ENCODE measurements around the gene CYP17A1. TPM values are rescaled to one million over a fixed set of nuclear protein-coding genes. Genes with fewer than 3 reads are reported as not detected.

The CYP17A1 gene
- total RNA-seq (2022; extraction: Qiagen RNA extraction): not detected in 5 replicates

GRCh38 chr10:102837230-102837721 lies at the start of gene CYP17A1:
Gene CYP17A1 (minus strand): TSS chr10:102837413. CDS start chr10:102837361, 52 bp downstream.

GRCh38 chr10:102869258-102870198 lies 32.3 kb upstream of the CYP17A1 start, which contains the start of gene AS3MT:
Gene AS3MT (plus strand): TSS chr10:102869470. CDS start chr10:102869593, 123 bp downstream.

Other genes with a start within 250 kb of the CYP17A1 start
- 38.1 to 50.4 TPM (median 47.9 TPM) in 5 replicates for gene TRIM8, start 192.9 kb downstream of the CYP17A1 start, total RNA-seq (2022; extraction: Qiagen RNA extraction)
- 13.4 to 14.8 TPM (median 13.8 TPM) in 5 replicates for gene ARL3, start 123.0 kb downstream of the CYP17A1 start, total RNA-seq (2022; extraction: Qiagen RNA extraction)
- 3.1 to 4.1 TPM (median 3.5 TPM) in 5 replicates for gene SFXN2, start 122.8 kb downstream of the CYP17A1 start, total RNA-seq (2022; extraction: Qiagen RNA extraction)
- 23.5 to 26.9 TPM (median 26.7 TPM) in 5 replicates for gene WBP1L, start 93.5 kb downstream of the CYP17A1 start, total RNA-seq (2022; extraction: Qiagen RNA extraction)
- 21.0 to 27.9 TPM (median 22.6 TPM) in 5 replicates for gene BORCS7, start 16.8 kb upstream of the CYP17A1 start, total RNA-seq (2022; extraction: Qiagen RNA extraction)
- 3.2 to 4.0 TPM (median 3.6 TPM) in 5 replicates for gene AS3MT, start 32.1 kb upstream of the CYP17A1 start, total RNA-seq (2022; extraction: Qiagen RNA extraction)
- 3.4 to 5.3 TPM (median 4.5 TPM) in 5 replicates for gene CNNM2, start 80.9 kb upstream of the CYP17A1 start, total RNA-seq (2022; extraction: Qiagen RNA extraction)

Data from A549 treated with AZD2906 at 1 μM for 4 hours (cell line).